GM18526 (cell line): ENCODE measurements around the gene ACP5.

ENCODE experiments used
- POLR2A ChIP-seq: IDR thresholded peaks from 3 replicates; pipeline ENCODE4 v1.6.1; 2011; ENCODE audit not compliant: insufficient read length; ENCODE audit errors: extremely low read depth

The ACP5 gene

GRCh38 chr19:11528551-11529341 is 48.7 kb downstream of the ACP5 start, which contains the start of gene ECSIT:
Gene ECSIT, minus strand, starts transcription at chr19:11529134. Its CDS starts 9,964 bp downstream, at chr19:11519170.
- TF ChIP-seq POLR2A = peak; percentile 62
